ENCODE data around the gene NEUROD4.

The NEUROD4 gene

DNA sequence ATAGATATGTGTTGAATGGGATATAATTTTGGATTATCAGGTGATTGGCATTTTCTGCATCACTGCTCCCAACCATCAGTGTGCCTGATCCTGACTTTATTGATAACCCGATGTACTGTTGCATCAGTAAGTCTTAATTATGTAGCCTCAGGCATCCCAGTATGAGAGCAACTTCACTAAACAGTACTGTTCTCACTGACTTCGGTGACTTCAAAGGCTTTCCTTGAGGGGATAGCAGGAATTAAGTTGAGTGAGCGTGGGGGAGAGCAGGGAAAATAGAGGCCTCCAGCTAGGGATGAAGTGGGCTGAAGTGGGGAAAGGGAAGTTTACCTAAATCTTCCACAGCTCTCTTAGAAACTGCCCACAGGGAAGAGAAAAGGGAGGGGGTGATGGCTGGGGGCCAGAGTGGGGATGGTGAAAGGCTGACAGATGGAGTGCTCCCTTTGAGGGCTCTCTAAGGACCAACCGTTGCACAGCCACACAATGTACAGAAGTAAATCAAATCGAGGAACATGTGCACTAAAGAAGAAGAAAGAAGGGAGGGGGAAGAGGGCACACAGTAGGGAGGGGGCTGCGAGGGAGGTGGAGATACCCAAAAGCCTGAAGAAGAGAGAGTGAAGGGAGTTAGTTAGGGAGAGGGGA, 10.7 kb upstream of the NEUROD4 start:
- Histone ChIP-seq H3K9me3 (no peaks in the 10 kb centered on the region), H3K4me1 (no peaks in the 10 kb centered on the region), H3K4me3 (no peak overlapping the region), H3K27me3 (ENCODE audit: low read depth) (no peaks in the 10 kb centered on the region; the same call in 1 of the 2 replicates), H3K36me3 (replicated peaks) (no peaks in the 10 kb centered on the region)
- DNase-seq (ENCODE audit: low spot score in 2 of 2) = no peak
- in situ Hi-C loops (cut with MboI; ENCODE audit: low sequenced_read_pairs) = no loop called here

DNA sequence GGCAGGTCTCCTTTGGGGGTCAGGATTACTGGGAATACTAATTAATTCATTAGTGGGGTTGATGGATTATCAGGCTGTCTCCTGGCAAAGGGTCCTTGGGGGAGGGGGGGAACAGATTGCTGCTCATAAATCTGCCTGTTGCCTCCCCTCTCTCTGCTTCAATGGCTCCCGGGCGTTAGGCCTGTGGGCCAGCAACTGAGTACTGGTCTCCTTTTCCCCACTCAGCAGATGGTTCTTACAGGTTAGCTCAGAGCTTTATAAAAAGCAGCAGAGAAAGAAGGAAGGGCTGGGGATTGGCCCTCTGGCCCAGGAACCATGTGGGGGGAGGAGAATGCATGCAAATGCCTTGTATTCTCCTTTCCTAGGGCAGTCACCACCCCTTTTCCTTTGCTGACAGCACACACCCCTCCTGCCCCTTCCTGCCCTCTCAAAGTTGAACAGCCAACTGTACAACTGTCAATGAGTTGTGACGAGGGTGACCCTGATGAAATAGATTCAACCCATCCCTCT, 2.3 kb upstream of the NEUROD4 start:
- Histone ChIP-seq H3K27me3 (ENCODE audit: low read depth) (peaks cover 14% of the 10 kb centered on the region), H3K9me3 (no peaks in the 10 kb centered on the region), H3K4me1 (no peaks in the 10 kb centered on the region), H3K36me3 (replicated peaks) (no peaks in the 10 kb centered on the region), H3K4me3 (no peak overlapping the region)
- DNase-seq (ENCODE audit: low spot score in 2 of 2) = no peak
- in situ Hi-C loops (cut with MboI; ENCODE audit: low sequenced_read_pairs) = no loop called here

DNA sequence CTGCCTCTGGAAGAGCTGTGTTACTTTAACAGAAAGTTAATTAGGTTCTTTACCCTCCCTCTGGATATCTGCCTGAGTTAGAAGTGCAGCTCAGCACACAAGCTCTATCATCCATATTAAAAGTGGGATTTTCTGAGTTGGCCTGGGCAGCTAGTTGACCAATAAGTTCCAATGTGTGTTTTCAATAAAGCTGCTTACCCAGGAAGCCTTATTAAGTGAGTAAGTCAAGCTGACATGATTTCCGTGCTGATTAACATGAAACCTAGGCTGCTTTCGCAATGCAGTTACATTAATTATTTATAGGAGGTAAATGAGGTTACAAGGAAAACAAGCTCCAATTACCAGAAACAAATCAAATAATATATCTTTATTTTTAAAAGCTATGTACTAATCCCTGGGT, 4.8 kb downstream of the NEUROD4 start:
- DNase-seq (ENCODE audit: low spot score in 2 of 2) = no peak
- Histone ChIP-seq H3K4me1 (no peaks in the 10 kb centered on the region), H3K9me3 (no peaks in the 10 kb centered on the region), H3K4me3 (no peak overlapping the region), H3K27me3 (ENCODE audit: low read depth) (peaks cover 7% of the 10 kb centered on the region; the same call in 1 of the 2 replicates), H3K36me3 (replicated peaks) (no peaks in the 10 kb centered on the region)
- in situ Hi-C loops (cut with MboI; ENCODE audit: low sequenced_read_pairs) = no loop called here

DNA sequence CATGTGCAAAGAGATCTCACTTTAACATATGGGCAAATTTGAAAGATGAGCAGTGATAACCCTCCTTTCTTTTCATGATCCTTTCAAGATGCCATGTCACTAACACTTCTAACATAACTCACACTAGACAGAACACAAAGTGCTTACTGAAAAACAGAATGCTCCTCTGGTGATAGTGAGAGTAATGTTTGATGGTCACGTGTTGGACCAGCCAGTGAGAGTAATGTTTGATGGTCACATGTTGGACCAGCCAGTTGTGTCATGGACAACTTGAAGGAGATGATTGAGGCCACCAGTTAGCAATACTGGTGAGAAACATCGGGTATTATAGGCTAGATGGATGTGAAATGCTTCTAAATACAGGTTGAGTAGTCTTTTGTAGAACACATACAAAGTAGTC, 5.7 kb downstream of the NEUROD4 start:
- in situ Hi-C loops (cut with MboI; ENCODE audit: low sequenced_read_pairs) = no loop called here
- H3K4me1 ChIP-seq = no peaks in the 10 kb centered on the region
- no peak overlapping the region for H3K4me3 ChIP-seq

GRCh38 chr12:55034218-55034617, 14.4 kb downstream of the NEUROD4 start:
- in situ Hi-C loops (cut with MboI; ENCODE audit: low sequenced_read_pairs) = no loop called here
- Histone ChIP-seq H3K36me3 (replicated peaks) (no peaks in the 10 kb centered on the region), H3K4me3 (no peak overlapping the region), H3K4me1 (no peaks in the 10 kb centered on the region), H3K27me3 (ENCODE audit: low read depth) (peaks cover 6% of the 10 kb centered on the region), H3K9me3 (no peaks in the 10 kb centered on the region)
- no peak for DNase-seq (ENCODE audit: low spot score in 2 of 2)

More for the DNA sequence above, 5.7 kb downstream of the NEUROD4 start:
- Histone ChIP-seq H3K36me3 (replicated peaks) (no peaks in the 10 kb centered on the region), H3K9me3 (no peaks in the 10 kb centered on the region), H3K27me3 (ENCODE audit: low read depth) (peaks cover 4% of the 10 kb centered on the region; the same call in 1 of the 2 replicates)
- DNase-seq (ENCODE audit: low spot score in 2 of 2) = no peak

DNA sequence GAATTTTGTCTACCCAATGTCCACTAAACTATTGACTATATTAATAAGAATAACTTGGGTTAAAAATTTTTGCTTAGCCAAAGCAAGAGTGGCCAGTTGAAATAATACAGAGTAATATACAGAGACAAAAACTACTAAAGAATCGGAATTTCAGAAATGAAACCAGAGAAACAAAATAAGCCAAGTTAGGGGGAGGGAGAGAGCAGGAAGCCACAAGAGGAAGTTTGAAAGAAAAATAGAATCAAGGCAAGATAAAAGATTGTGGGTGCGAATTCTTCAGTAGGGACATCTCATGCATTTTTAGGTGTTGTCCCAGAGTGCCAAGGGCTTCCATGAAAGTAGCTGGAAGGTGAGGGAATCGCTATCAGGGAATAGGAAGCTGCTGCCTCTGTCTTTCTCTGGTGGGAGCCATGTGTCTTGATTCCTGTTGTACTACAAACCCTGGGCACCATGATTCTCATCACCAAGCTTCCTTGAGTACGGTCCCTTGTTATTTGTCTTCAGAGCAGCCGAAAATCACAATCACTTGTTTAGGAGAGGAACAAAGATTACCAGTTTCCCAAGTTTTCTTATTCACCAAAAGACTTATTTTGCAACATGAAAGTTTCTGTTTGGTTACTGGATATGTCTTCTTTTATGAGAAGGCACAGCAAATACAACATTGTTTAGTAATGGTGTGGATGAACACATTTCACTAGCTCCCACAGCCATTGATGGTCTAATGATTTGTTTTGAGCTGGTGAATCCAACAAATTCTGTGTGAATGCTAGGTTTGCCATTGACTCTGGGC, 16.7 kb downstream of the NEUROD4 start:
- no peak for DNase-seq (ENCODE audit: low spot score in 2 of 2)
- H3K4me1 ChIP-seq = no peaks in the 10 kb centered on the region
- no peaks in the 10 kb centered on the region for H3K9me3 ChIP-seq
- in situ Hi-C loops (cut with MboI; ENCODE audit: low sequenced_read_pairs) = no loop called here
- H3K4me3 ChIP-seq = no peak overlapping the region
- peaks cover 6% of the 10 kb centered on the region for H3K27me3 ChIP-seq (ENCODE audit: low read depth)
- no peaks in the 10 kb centered on the region for H3K36me3 ChIP-seq (replicated peaks)

DNA sequence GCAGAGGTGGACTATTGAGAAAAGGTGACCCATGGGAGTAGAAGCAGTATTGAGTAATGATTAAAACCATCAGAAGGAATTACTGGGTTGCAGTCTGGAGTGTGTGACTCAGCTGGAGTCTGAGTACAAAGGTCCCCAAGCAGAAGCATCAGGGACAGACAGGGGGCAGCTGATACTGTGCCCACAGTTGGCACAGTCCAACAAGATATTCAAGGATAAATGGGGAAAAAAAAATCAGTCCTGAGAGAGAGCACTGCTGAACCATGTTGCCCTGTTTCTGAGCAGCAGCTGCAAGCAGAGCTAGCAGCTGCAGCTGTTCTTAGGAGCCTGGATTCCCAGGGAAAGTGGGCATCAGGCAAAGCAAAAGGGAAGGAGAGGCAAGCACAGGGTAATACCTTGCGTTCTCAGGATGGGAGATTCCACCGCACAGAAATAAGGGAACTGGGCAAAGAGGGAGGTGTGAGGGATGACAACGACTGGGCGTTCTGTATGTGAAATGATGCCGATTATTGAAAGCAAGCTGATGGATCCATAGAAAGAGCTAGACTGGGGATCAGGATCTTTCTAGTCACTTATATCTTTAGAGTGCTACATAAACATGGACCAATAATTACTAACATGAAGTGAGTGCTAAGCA, 17.7 kb downstream of the NEUROD4 start:
- no peak for DNase-seq (ENCODE audit: low spot score in 2 of 2)
- peaks cover 6% of the 10 kb centered on the region for H3K27me3 ChIP-seq (ENCODE audit: low read depth)
- no peak overlapping the region for H3K4me3 ChIP-seq
- H3K4me1 ChIP-seq = no peaks in the 10 kb centered on the region
- H3K36me3 ChIP-seq (replicated peaks) = no peaks in the 10 kb centered on the region
- in situ Hi-C loops (cut with MboI; ENCODE audit: low sequenced_read_pairs) = no loop called here
- no peaks in the 10 kb centered on the region for H3K9me3 ChIP-seq

GRCh38 chr12:55039395-55040354, 19.9 kb downstream of the NEUROD4 start:
- peaks cover 6% of the 10 kb centered on the region for H3K27me3 ChIP-seq (ENCODE audit: low read depth)
- in situ Hi-C loops (cut with MboI; ENCODE audit: low sequenced_read_pairs) = no loop called here
- no peaks in the 10 kb centered on the region for H3K9me3 ChIP-seq
- H3K4me3 ChIP-seq = no peak overlapping the region
- no peaks in the 10 kb centered on the region for H3K36me3 ChIP-seq (replicated peaks)
- no peak for DNase-seq (ENCODE audit: low spot score in 2 of 2)
- no peaks in the 10 kb centered on the region for H3K4me1 ChIP-seq

DNA sequence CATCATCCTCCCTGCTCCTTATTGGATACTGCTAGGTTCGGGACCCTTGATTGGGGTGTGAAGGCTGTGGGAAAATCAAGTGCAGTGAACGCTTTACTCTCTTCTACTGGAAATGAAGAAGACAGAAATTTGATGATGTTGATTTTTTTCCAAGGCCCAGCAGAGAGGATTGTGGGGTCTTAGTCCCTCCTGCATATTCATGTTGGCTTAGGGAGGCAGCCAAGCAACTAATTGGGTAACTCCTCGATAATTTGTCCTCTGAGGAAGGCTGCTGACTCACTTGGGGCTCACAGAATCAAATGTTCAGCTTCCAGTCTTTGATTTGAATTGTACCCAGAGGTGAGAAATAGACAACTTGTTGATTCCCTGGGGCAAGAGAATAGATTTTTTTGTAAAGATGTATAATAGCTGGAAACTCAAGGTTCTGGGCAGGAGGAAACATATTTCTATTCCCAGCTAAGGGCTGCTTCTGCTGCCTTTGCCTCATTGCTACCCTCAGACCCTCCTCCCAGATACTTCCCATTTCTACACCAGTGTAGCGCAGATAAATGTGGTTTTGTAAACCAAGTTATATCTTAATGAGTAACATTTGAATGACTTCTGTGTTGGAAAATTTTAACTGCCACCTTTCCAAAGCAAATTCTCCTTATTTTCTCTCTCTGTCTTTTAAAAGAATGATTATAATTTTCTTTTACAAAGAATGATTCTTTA, 21.7 kb downstream of the NEUROD4 start:
- no peak for DNase-seq (ENCODE audit: low spot score in 2 of 2)

GRCh38 chr12:55043542-55043941, 23.8 kb downstream of the NEUROD4 start:
- no peaks in the 10 kb centered on the region; the same call in 1 of the 2 replicates for H3K27me3 ChIP-seq (ENCODE audit: low read depth)
- DNase-seq (ENCODE audit: low spot score in 2 of 2) = no peak
- in situ Hi-C loops (cut with MboI; ENCODE audit: low sequenced_read_pairs) = no loop called here
- H3K9me3 ChIP-seq = no peaks in the 10 kb centered on the region
- no peak overlapping the region for H3K4me3 ChIP-seq
- H3K36me3 ChIP-seq (replicated peaks) = no peaks in the 10 kb centered on the region
- no peaks in the 10 kb centered on the region for H3K4me1 ChIP-seq

More for the DNA sequence above, 21.7 kb downstream of the NEUROD4 start:
- in situ Hi-C loops (cut with MboI; ENCODE audit: low sequenced_read_pairs) = no loop called here
- Histone ChIP-seq H3K4me1 (no peaks in the 10 kb centered on the region), H3K27me3 (ENCODE audit: low read depth) (peaks cover 1% of the 10 kb centered on the region; the same call in 1 of the 2 replicates), H3K9me3 (no peaks in the 10 kb centered on the region), H3K4me3 (no peak overlapping the region), H3K36me3 (replicated peaks) (no peaks in the 10 kb centered on the region)

- Histone ChIP-seq H3K27me3 (ENCODE audit: low read depth) (no peaks in the 10 kb centered on the region; the same call in 1 of the 2 replicates), H3K4me3 (no peak overlapping the region), H3K9me3 (no peaks in the 10 kb centered on the region), H3K36me3 (replicated peaks) (no peaks in the 10 kb centered on the region), H3K4me1 (no peaks in the 10 kb centered on the region)
- DNase-seq (ENCODE audit: low spot score in 2 of 2) = no peak
- in situ Hi-C loops (cut with MboI; ENCODE audit: low sequenced_read_pairs) = no loop called here
Measured at GRCh38 chr12:55044135-55044534, 24.4 kb downstream of the NEUROD4 start.

GRCh38 chr12:55049676-55050075, 29.9 kb downstream of the NEUROD4 start:
- DNase-seq (ENCODE audit: low spot score in 2 of 2) = no peak
- Histone ChIP-seq H3K9me3 (no peaks in the 10 kb centered on the region), H3K27me3 (ENCODE audit: low read depth) (no peaks in the 10 kb centered on the region), H3K4me1 (no peaks in the 10 kb centered on the region), H3K36me3 (replicated peaks) (no peaks in the 10 kb centered on the region), H3K4me3 (no peak overlapping the region)
- in situ Hi-C loops (cut with MboI; ENCODE audit: low sequenced_read_pairs) = no loop called here

Measured in HAP-1 (cell line).